ENCODE results near the gene TNS1. TPM values are rescaled to one million over a fixed set of nuclear protein-coding genes. Genes with fewer than 3 reads are reported as not detected.

TNS1 gene
- total and polyA plus RNA-seq, 8 donors: 139 to 327 (median 159) TPM

DNA sequence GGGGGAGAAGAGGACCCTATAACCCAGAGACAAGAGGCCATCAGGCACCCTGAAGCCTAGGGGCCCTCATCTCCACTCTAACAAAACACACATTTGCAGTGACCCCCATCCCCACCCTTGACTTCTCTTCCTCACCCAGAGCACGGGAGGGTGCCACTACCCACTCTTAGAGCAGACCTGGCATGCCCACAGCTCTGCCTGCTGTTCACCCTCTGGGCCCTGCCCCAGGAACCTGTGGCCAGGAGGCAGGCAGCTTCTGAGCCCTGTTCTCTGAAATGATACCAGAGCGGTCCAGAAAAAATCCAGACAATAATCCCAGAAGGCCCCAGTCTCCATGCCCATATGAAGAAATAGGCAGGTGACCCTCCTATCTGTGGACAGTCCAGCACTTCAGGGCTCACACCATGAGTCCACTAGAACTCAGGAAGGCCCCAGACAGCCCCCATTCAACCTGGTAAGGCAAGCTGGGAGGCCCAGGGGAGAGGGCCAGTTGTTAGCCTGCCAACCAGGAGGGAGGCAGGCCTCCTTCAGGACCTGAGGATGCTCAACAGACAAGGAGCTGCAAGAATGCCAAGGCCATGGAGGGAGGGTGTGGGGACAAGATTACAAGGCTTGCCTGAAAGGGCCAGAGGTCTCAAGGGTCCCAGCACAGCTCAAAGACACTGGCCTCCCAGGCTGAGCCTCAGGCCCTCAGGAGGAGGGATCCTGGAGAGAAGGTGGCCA is 75.0 kb downstream of the TNS1 start:
- ATAC-seq (peak; percentile 10), DNase-seq (peak in 1 of 4 donors; percentile 33)
- peaks cover 77 to 88% of the 10 kb centered on the region in 2 donors for H3K4me1 ChIP-seq
- intact Hi-C loops (cut with DNase I): no loop called here
- H3K4me3 ChIP-seq: no peak overlapping the region
- TF ChIP-seq CTCF (IDR thresholded peaks at IDR 0.05): no peak
- H3K9me3 ChIP-seq: no peaks in the 10 kb centered on the region
- no peaks in the 10 kb centered on the region for H3K36me3 ChIP-seq
- peak overlapping the region; percentile 82 to 89 for H3K27ac ChIP-seq
- H3K27me3 ChIP-seq: no peaks in the 10 kb centered on the region

GRCh38 chr2:217926801-217927200 is 76.0 kb downstream of the TNS1 start:
- H3K9me3 ChIP-seq: no peaks in the 10 kb centered on the region
- H3K27me3 ChIP-seq: no peaks in the 10 kb centered on the region
- no peak overlapping the region for H3K4me3 ChIP-seq
- intact Hi-C loops (cut with DNase I): no loop called here
- ATAC-seq (no peak), DNase-seq (peak in 1 of 4 donors; percentile 31)
- H3K36me3 ChIP-seq: no peaks in the 10 kb centered on the region
- peak overlapping the region; percentile 82 to 89 for H3K27ac ChIP-seq
- no peak for TF ChIP-seq CTCF (IDR thresholded peaks at IDR 0.05)
- H3K4me1 ChIP-seq: peaks cover 84 to 88% of the 10 kb centered on the region in 2 donors

GRCh38 chr2:217924346-217924901 is 78.4 kb downstream of the TNS1 start:
- intact Hi-C loops (cut with DNase I): no loop called here
- ATAC-seq (no peak), DNase-seq (no peak)
- H3K4me3 ChIP-seq: no peak overlapping the region
- no peak for TF ChIP-seq CTCF (IDR thresholded peaks at IDR 0.05)
- H3K9me3 ChIP-seq: no peaks in the 10 kb centered on the region
- H3K27ac ChIP-seq: peak overlapping the region; percentile 27 to 71
- H3K36me3 ChIP-seq: no peaks in the 10 kb centered on the region
- H3K4me1 ChIP-seq: peaks cover 85 to 89% of the 10 kb centered on the region in 2 donors
- no peaks in the 10 kb centered on the region for H3K27me3 ChIP-seq

DNA sequence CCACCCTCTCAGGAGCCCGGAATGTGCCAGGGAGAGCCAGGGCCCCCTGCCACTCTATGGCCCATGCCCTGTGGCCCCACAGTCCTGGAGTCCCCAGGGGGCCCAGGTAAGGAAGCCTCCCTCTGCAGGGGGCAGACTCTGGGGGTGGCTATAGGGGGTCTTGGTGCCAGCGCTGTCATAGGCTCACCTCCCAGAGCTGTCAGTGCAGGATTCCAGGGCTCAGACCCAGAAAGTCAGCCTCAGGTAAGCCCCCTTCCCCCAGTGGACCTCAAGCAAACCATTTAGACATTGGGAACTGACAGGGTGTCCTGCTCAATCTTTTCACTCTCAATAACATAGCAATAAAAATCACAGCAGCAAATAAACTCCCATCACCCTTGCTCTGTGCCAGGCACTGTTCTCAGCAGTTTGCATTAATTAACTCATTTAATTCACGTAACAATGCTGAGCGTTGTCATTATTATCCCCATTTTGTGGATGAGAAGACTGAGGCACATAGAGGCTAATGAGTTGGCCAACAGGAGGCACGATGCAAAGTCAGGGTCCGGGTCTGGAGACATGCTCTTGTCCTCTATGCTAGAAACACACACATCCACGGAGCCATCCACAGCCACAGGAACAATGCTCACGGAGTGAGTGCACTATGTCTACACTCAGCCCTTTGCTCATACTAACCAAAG is 79.6 kb downstream of the TNS1 start:
- Histone ChIP-seq H3K9me3 (no peaks in the 10 kb centered on the region), H3K4me1 (peaks cover 86 to 89% of the 10 kb centered on the region in 2 donors), H3K27me3 (no peaks in the 10 kb centered on the region), H3K4me3 (no peak overlapping the region), H3K27ac (peak overlapping the region; percentile 66 to 71), H3K36me3 (no peaks in the 10 kb centered on the region)
- intact Hi-C loops (cut with DNase I): no loop called here
- no peak for TF ChIP-seq CTCF (IDR thresholded peaks at IDR 0.05)
- ATAC-seq (peak; percentile 4), DNase-seq (peak in 1 of 4 donors; percentile 34)
